CD4-positive, alpha-beta T cell treated with Interleukin-17A for 1 hour (primary cell): ENCODE measurements around the gene KRT6C.
A peak's percentile ranks its signal among the peaks of the same experiment; 100 is the strongest.
"Not testable (repeated sequence)": the region's sequence is repeated elsewhere in the genome, so short reads cannot be mapped to it uniquely, and the experiment has no call there.

Experiments
- DNase-seq: peaks from one replicate; pipeline ENCODE4 v3.0.0-alpha.2; 2020

Gene KRT6C

DNA sequence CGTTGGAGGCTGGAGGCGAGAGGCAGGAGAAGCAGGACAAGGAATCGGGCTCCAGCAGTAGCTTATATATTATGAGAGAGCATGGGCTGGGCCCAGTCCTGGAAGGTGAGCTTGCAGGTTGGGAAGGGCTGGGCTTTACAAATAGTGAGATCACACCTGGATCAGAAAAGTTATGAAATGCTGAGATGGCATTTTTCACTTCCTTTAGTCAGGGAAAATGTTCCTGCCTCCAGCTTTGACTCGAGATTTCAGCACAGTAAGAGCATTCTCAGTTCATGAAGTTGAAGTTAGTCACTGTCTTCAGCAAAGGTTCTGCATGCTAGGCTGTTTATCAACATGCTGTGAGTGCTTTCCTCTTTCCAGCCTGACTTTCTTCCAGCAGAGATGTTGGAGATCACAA, at the start of gene KRT6C:
Gene KRT6C (minus strand): TSS at position 38 of the 400 bp plus-strand sequence. CDS start 68 bp downstream, outside the sequence.
- no peak for DNase-seq

DNA sequence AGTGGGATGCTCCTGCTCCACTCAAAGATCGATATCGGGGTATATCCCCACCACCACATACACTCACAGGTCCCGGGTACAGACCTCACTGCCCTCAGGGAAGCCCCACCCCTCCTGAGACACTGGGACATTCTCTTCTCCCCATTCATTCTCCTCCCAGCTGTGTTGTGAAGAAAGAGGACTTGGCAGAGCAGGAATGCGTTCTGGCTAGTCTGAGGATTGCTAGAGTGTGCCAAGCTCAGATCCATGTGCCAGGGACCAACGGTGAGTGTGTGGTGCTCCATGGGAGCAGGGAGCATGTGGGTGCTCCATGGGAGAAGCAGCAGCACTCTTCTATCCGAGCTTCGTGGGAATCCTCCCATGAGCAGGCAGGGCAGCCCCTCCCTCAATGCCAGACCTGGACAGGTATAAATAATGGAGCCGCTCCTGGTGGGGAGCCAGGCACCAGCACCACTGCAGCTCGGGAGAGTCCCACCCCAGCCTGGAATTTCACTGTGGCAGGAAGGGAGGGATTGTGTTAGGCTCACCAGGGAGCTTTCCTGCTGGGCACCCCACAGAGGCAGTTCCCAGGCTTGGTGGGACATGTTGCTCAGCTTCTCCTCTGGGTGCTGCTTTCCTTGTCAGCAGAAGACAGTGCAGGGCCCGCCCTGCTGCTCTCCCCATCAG, 48.9 kb upstream of the KRT6C start:
- no peak for DNase-seq

DNA sequence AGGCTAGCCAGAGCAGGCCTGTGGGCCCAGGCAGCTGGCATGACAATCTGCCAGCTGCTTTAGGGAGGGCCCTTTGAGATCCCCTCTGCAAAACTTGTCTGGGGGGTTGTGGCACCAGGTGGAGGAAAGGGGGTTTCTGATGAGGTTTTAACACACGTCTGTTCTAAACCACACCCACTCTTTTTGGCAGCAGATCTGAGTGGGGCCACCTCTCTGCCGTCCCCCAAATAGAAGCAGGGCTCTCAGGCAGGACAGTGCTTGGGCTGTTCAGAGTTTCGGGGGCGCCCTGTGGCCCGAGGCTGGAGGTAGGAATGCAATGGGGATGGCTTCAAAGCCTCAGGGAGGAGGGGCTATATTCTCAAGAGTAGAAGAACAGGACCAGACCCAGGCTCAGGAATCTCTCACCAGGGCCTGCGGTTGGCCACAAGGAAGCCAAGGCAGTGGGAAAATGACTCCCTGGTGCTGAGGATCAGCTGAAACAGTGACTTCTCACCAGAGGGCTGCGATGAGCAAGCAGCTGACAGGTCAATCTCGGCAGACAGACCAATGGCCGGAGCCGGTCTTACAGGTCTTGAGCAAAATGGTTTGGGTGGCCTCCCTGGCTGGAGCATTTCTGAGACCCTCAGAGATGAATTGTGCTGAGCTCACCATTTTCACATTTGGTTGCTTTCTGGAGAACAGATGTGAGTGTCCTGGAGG, 48.1 kb upstream of the KRT6C start:
- no peak for DNase-seq

DNA sequence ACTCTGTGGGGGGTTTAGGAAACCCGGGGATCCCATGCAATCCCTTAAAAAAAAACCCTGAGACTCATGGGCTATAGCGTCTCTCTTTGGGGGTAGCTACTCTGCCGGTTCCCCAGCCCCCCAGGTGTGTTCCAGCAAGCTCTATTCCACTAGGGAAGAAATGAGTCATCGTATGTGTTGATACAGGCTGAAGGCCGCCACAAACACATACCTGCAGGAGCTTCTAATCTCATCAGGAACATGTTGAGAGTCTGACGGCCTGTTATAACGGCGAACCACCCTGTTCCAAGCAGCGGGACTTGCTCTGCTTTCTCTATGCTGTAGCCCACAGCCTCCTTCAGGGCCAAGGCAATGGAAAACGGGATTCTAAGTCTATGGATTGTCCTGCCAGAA, 47.6 kb upstream of the KRT6C start:
- DNase-seq: no peak

DNA sequence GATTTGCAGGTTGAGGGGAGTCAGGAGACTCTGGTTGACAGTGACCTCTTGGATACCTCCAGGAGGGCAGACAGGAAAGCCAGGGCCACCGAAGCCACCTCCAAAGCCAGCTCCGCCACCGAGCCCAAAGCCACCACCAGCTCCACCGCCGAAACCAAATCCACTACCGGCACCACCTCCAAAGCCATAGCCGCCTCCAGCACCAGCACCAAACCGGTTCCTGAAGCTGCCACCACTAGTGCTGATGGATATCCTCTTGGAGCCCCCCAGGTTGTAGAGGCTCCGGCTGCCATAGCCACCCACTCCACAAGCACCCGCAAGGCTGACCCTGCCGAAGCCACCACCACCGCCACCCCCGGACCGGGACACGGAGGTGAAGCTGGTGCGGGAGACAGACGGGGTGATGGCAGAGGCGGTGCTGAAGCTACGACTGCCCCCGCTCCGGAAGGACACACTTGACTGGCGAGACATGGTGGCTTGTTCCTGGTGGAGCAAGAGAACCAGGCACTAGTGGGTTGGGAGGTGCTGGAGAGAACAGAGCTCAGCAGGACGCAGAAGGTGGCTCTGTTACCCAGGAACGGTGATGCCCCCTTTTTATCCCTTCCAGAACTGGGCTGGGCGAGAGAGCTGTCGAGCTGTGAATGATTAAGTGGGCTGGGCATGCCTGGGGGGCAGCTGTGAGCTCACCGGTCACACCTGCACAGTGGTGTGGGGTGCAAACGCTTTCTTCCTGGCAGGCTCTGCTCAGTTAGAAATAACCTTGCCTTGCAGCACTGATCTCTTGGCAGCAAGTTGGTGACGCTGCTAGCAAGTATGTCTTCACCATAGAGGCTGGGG, 46.4 kb upstream of the KRT6C start, which contains the start of gene KRT5:
Gene KRT5 (minus strand): TSS at position 569 of the 837 bp plus-strand sequence. CDS start 98 bp downstream, at position 471.
- DNase-seq: no peak

DNA sequence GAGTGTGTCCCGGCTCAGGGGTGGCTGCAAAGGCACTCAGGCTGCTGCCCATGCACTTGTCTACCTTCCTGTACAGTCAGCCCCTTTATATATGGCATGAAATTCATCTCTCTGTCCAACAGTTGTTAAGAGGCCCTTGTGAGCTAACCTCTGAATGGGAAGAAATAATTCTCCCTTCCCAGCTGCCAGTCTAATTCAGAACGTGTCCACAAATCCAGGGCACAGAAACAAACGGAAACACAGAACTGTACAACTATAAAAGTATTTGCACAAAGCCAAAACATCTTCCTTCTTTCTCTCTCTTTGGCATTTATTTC, 45.7 kb upstream of the KRT6C start:
- no peak for DNase-seq

DNA sequence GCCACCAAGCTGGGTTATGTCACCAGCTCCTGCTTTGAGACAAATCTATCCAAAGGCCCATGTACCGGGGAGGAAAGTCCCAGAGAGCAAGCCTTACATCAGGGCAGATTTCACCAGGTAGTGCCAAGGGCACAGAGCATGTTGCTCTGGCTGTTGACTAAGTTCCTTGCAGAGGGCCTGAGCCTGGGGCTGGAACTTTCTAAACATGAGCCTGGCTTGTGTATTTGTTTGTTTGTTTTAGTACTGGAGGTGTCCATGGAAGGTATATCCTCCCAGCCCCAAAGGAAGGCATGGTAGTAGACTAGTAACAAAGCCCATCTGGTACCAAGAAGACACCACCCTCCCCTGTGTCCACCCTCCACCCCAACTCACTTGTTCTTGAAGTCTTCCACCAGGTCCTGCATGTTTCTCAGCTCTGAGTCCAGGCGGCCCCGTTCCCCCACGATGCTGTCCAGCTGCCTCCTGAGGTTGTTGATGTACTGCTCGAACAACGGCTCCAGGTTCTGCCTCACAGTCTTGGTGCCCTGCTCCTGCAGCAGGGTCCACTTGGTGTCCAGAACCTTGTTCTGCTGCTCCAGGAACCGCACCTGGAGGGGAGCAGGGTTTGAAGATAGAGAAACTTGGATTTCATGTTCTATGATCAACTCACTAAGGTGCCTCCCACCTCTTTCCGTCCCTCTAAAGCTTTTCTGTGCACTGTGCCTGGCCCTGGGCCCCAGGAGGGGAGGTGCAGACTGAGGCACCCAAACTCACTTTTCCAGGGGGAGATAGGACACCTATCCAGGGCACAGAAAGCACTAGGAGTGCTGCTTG, 45.2 kb upstream of the KRT6C start:
- no peak for DNase-seq

DNA sequence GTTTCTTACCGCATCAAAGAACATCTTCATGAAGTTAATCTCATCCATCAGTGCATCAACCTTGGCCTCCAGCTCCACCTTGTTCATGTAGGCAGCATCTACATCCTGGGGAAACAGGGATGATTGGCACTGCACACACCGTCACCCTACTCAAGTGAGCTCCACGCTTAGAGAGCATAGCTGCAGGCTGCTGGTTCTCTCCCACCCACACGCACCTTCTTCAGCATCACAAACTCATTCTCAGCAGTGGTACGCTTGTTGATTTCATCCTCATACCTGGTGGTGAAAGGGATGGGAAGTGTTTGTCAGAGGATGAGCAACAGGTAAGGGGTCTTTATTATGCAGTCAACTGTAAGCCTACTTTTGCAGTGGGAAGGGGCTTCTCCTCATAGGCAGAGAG, 44.3 kb upstream of the KRT6C start:
- DNase-seq: no peak

DNA sequence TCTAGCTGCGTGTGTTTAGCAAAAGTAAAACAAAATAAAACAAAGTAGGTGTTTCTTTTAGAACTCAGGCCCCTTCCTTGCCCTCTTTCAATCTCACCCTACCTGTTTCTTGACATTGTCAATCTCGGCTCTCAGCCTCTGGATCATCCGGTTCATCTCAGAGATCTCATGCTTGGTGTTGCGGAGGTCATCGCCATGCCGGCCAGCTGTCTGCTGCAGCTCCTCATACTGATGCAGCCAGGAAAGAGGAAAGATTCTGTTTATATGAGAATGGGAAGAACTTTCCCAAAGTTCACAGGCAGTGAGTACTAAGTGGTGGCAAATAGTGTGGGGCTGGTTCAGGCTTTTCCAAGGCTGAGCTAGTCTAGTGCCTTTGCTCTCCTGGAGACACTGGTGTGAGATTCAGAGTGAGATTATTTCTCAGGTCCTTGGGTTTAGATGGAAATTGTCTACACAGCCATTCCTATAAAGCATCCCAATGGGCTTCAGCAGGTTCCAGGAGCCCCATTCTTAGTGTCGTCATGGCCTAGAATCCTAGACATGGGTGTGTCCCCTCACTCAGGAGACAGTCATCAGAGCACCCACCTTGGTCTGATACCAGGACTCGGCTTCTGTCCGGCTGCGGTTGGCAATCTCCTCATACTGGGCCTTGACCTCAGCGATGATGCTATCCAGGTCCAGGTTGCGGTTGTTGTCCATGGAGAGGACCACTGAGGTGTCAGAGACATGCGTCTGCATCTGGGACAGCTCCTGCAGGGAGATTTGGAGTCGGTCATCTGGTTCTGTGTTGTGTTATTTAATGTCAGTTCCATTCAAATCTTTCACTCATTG, 43.6 kb upstream of the KRT6C start:
- no peak for DNase-seq

DNA sequence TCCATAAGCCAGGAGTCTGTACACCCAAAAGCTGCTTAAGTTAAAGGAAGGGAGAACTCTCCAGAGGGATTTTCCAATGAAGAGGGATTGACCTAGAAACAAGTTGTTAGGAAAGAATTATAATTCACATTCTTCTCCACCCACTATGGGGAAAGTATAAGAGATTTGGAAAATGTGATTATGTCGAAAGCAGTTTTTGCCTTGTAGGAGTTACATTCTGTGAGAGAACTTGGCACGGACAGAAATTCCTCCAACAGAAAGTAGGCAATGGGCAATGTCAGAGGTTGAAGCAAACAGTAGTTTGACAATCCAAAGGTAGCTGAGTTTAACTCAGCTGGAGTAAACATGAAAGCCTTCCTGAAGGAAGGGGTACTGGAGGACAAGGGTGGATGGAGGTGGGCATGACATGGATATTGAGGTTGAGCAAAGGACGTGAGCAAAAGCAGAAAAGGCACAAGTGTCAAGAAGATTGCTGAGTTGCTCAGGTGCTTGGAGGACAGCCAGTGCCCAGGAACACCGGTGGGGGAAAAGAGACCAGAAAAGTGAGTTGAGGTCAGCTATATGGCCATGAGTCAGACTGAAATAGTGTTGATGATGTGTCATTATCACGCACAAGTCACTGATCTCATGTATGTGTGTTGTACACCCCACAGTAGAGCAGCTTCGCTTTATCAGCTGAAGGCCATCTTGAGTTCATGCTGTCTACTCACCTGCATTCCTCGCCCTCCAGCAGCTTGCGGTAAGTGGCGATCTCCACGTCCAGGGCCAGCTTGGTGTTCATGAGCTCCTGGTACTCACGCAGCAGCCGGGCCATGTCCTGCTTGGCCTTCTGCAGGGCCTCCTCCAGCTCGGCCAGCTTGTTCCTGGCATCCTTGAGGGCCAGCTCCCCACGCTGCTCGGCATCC, 42.6 kb upstream of the KRT6C start:
- no peak for DNase-seq

DNA sequence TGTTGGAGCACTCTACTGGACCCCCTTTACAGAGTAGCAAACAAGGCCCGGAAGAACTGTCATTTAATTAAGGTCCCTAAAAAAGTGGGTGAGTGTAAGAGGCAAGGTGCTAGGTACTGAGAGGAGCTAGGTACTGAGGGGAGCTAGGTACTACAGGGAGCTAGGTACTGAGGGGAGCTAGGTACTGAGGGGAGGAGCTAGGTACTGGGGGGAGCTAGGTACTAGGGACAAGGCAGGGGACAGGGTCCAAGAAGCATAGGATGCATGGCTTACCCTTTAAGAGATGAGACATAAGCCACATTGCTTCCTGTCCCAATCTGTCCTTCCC, 41.7 kb upstream of the KRT6C start:
- no peak for DNase-seq

DNA sequence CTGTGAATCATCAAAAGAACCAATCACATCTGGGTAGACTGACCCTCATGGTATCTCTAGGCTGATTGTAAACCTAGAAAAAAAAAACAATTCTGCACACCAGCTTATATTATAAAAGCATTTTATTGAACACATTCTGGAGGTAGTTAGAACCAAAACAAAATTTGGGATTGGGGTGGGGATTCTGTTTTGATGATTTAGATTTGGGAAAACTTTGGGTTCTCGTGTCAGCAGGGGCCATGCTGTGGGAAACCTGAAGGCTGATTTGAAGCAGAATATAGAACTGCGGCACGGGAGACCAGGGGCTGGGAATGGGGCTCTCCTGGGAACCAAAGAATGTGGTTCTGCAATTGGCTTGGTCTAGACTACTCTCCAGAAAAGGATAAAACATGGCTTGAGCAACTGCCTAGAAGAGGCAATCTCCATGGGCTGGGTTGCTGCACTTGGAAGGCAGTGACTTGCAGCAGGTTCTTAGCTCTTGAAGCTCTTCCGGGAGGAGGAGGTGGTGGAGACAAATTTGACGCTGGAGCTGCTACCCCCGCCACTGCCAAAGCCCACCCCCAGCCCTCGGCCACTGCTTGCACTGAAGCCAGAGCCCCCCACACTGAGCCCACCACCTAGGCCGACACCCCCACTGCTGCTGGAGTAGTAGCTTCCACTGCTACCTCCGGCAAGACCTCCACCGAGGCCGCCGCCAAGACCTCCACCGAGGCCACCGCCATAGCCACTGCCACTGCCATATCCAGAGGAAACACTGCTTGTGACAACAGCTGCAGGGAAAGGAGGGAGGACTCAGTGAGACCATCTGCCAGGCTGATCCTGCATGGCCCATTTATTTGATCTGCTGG, 41.1 kb upstream of the KRT6C start:
- DNase-seq: no peak

DNA sequence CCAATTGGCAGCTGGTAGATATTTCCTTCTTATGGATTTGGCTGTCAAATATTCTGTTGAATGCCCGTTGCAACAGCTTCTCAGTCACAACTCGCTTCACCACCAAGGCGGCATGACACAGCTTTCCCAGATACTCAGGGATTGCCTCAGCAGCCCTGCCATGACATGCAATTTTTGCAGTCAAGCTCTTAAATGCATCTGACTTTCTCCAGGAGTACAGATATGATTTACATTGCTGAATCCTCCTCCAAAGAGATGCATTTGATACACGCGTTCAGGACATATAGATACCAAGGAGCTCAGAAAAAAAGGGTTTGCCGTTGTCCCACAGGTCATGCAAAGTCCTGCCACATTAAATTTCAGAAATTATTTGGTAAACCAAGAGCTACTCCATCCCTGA, 40.1 kb upstream of the KRT6C start:
- no peak for DNase-seq

DNA sequence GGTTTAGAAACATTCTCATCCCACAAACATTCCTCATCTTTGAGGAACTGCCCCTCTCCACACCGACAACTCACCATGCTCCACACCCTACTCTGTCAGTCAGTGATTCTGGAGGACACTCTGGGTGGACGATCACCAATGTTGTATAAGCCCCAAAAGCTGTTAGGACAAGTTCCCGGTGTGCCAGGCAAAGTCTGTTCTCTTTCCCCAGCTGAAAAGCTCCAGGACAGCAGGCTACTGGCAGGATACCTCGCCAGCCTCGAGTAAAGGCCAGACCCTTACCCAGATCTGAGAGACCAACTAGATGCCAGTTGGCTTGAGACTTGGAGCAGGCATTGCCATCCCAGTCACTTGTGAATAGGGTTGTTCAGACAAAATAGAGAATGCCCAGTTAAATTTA, 34.6 kb upstream of the KRT6C start:
- DNase-seq: no peak

DNA sequence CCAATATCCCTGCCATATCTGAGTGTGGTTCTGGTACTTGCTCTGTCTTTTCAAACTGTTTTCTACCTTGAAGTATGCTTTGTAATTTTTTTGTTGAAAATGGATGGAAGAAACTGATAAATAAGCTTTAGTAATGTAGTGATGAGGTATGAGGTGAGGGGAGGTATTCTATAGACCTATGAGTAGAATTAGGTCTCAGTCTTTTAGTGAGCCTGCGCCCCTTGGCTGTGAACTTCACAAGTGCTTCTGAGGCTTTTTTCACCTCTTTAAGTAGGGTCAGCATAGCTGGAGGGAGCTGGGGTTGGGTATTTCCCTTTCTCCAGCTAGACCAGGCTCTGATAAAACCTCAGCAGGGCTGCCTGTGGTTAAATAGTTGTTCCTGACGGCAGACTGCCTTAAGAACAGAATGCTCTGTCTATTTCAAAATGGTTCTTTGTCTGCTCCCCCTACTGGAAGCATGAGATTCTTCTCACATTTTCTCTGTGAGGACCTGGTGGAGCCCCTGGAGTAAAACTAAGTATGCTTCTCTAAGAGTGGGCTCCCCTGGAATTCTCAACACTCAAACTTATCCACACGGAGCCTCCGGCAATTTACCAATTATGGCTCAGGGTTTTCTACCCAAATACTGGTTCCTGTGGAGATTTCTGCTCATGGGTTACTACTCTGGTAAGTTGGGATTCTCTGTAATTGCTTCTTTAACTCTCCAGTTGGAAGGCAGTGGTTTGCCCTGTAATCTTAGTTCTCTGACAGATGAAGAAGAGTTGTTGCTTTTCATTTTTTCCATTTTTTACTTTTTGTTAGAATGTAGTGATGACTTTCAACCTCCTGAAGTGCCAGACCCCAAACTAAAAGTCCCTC, 33.5 kb upstream of the KRT6C start:
- DNase-seq: peak; percentile 36

DNA sequence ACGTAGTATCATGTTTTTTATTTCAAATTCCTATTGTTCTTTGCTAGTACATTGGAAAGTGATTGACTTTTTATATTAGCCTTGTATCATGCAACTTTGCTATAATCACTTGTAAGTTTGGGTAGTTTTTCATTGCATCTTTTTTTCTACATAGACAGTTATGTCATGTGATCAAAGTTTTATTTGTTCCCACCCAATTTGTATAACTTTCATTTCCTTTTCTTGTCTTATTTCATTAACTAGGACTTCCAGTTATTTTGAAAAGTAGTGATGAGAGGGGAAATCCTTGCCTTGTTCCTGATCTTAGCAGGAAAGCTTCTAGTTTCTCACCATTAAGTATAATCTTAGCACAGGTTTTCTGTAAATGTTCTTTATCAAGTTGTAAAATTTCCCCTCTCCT, 29.3 kb upstream of the KRT6C start:
- DNase-seq: no peak

DNA sequence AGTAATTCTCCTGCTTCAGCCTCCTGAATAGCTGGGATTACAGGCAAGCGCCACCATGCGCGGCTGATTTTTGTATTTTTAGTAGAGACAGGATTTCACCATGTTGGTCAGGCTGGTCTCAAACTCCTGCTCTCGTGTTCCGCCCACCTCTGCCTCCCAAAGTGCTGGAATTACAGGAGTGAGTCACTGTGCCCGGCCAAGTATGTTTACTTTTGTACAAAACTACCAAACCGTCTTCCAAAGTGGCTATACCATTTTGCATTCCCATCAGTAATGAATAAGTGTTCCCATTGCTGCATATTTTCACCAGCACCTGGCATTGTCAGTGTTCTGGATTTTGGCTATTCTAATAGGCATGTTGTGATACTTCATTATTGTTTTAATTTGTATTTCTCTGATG, 27.9 kb upstream of the KRT6C start:
- no peak for DNase-seq

DNA sequence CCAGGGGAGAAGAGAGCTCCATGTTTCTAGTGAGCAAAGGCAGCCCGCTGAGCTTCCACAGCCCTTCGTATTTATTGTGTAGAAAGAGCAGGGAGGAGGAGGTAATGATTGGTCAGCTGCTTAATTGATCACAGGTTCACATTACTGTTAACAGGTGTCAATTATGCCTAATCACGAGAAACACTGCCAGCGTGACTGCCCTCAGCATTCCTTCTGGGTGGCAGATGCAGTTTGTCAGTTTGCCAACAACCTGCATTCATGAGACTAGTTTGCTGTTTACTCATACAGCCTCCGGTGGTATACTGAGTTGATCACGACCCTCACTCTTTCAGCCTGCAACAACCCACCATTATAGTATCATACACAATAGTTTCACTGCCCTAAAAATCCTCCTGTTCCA, 27.0 kb upstream of the KRT6C start:
- not testable (repeated sequence) for DNase-seq
